ENCODE measurements around the gene WWTR1.

The WWTR1 gene

DNA sequence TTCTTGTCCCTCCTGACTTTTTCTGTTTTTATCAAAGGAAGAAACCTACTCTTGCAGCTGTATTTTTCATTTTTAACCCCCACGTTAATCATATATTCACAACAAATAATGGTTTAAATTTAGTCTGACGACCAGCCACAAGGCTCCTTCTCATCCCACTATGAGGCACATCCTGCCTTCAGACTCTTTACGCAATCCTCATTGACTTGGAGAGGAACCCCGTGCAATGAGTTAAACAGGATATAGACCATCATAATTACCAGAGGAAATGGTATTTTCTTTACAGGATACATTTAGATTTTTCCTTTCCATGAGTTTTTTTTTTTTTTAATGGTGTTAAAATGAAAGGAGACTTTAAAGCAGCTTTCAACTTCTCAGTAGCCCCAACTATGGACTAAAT is 68.5 kb downstream of the WWTR1 start:
- peak in 1 of 2 donors; percentile 29 for DNase-seq

DNA sequence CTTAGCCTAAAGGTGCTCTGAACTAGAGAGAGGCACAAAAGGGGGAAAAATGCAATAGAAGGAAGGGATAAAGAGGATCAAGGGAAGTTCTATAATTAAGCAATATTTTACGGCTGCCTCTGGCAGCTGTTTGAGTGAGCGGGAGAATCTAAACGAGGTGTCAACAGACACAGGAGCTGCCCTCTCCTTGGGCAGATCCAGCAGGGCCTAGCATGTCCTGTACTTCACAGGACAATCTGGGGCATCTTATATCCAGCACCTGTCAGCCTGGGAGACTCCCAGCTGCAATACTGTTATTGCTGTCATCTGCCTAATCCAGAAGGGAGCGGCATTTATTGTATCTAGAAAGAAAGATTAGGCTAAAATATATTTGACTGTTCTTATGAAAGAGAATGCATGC is 68.9 kb downstream of the WWTR1 start:
- no peak for DNase-seq

DNA sequence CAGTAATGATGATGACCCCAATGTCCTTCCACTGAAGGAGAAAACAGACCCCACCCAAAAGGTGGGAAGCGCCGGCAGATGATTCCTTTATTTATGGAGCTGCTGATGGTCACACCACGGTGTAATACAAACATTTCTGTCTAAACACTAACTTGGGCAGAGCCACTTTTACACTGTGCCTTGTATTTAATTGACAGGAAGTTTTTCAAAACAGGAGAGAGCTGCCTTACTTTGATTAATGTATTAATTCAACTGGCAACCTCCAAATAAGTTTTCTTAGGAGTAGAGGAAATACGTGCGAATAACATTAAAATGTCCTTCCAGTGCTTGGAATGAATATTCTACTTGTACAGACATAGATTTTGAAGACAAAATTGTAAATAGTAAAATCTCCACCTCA is 70.4 kb downstream of the WWTR1 start:
- DNase-seq = no peak

DNA sequence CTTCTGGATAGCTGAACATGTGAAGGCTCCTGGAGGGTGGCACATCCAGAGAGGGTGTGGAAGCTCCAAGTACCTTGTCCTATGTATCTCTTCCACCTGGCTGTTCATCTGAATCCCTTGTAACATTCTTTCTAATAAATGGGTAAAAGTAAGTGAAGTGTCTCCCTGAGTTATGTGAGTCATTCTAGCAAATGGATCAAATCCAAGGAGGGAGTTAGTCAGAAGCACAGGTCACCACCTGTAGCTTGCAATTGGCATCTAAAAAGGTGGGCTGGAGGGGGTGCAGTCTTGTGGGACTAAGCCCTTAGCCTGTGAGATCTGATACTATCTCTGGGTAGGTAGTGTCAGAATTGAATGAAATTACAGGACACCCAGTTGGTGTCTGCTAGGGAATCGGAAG is 71.0 kb downstream of the WWTR1 start:
- no peak for DNase-seq

DNA sequence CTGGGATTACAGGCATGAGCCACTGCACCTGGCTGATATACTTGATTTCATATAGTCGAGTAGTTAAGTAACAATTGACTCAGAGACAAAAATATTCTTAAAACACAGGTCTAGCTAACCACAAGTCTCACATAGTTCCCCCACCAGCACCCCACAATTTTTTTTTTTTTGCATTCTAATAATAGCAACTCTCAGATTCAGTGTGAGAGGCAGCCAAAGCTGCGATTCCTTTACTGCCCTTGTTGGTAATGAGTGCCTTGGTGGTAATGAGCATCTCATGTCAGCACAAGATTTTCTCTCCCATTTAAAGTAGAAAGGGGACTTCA is 72.5 kb downstream of the WWTR1 start:
- peak in 1 of 2 donors; percentile 45 for DNase-seq

DNA sequence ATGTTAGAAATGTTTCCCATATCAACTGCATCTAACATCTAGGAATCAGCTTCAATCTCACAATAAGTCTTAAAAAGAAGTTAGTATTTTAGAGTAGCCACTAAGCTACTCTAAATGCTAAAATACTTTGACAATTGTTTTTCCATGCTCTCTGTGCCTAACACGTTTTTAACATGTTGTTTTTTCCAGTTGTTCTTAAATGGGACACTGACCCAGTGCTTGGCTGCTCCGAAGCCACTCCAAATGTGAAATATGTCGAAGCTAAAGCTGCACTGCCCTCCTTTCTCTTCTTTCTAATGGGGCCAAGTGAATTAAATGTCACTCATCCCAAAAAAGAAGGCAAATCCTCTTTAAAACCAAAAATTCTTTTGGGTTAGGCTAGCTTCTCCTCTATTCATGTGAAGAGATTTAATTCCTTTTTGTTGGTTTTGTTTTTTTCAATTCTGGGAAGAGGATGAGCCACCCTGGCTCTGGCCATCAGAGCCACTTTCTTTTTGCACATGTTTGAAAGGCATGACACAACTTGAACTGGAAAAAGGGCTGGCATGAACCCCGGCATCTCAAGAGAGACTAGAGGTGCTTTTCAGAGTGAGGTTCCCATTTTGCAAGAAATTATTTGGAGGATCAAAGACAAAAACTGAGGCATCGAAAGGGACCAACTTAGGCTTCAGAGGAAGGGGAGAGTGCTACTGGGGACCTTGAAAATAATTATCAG is 73.7 kb downstream of the WWTR1 start:
- DNase-seq = no peak

DNA sequence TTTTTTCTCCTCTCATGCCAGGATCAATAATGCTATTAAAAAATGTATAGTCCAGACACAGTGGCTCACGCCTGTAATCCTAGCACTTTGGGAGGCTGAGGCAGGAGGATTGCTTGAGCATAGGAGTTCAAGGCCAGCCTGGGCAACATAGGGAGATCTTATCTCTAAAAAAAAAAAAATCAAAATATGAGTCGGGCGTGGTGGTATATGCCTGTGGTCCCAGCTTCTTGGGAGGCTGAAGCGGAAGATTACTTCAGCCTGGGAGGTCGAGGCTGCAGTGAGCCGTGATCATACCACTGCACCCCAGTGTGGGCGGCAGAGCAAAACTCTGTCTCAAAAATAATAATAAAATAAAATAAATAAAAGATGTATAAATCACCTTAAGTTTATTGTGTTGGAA is 75.4 kb downstream of the WWTR1 start:
- no peak for DNase-seq

DNA sequence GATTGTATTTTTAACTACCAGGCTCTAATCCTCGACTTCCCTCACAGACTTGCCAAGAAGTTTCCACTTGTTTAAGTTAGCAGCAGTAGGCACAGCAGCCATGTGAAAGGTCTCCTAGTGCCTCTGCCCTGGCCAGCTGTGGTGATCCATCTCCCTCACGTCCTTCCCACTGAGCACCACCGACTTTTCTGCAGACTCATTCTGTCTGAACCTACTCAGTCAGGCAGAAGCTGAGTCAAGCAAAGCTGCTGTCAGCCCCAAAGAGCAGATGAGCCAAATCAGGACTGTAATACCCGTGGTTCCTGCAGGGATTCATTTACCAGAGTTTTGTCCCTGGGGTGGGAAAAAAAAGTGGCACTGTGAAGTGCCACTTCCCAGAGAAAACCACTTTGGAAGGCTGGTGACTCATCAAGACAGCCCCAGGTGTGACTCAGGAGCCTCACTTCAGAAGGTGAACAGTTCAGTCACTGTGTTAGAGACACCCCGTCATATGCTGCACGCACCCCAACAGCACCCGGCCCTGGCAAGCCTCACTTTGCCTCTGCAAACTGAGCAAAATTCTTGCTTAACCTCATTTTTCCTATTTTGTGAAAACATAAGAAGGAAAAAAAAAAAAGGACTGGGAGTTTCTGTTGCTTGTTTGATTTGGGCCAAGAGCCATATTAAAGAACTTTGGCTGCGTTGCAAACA is 76.0 kb downstream of the WWTR1 start:
- DNase-seq = peak in 1 of 2 donors; percentile 36

DNA sequence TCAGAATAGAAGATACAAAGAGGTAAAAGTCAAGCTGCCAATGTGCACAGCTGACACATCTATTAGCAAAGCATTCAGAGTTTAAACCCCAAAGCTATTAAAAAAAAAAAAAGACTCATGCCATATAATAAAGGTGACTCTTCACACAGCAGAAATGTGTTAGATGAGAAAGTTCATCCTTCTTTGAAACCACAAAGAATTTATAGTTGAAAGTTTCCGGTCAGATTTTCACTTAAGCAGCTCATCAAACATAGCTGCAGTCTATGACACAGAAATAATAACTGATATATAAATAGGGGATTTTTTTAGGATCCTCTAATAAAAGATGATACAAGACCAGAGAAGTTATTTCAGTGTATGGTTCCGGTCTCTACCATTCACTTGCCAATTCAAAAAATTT is 76.6 kb downstream of the WWTR1 start:
- no peak for DNase-seq

DNA sequence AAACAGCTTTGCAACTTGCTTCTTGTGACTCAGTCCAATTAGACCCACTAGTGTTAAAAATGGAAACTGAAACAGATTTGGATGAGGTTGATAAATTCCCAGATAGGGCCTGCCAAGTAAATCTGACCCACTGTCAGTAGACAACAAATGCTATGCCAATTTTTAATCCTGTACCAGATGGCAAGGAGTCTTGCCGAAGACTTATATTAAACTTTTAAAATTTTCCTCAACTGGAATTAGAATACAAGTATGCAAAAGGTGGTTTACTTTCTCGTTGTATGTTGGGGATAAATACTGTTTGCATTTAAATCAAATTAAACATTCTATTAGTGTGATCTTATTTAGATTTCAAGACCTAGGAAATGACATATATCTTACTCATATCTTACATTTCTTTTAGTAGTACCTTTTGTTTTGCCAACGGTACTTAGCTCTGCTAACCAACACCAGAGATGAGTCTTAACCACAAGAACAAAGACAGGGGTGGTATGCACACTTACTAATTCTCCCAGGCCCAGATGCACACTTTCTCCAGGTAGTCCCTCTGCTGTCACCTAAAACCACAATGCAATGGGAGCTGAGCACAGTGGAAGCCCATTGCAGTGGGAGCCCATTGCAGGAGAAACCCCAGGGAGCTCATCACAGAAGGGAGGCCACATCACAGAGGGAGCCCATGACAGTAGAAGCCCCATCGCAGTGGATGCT is 77.8 kb downstream of the WWTR1 start:
- DNase-seq = no peak

DNA sequence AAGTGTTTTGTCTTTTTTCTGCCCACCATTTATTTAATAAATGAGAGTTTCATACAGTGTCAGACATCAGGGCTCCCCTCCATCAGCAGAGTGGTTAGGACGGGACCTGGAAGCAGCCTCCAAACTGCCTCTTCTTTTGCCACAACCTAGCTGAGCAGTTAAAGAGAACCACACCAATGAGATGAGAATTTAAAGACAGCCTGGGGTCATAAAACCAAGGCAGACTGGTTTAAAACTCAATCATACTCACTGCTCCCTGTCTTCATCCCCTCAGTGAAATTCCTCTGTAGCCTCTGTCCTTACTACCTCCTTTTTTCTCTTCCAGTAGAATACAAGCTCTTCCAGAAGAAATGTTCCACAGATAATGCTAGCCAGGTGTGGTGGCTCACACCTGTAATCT is 78.7 kb downstream of the WWTR1 start:
- no peak for DNase-seq

DNA sequence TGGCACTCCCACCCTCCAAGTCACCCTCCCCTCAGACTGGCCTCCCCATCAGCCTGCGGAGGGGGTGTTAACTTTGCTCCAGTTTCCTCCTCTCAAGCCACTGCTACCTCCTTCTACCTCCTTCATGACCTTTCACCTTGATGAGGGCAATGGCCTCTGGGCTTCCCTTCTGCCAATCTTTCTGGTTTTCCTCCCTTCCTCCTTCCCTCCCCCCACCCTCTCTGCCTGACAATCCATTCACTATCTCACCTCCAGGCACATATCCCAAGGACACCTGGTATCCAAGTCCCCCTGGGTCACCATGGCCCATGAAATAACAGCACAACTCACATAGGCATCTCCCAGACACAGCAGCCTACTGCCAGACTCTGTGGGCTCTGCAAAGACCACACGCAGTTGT is 80.0 kb downstream of the WWTR1 start:
- DNase-seq = no peak

DNA sequence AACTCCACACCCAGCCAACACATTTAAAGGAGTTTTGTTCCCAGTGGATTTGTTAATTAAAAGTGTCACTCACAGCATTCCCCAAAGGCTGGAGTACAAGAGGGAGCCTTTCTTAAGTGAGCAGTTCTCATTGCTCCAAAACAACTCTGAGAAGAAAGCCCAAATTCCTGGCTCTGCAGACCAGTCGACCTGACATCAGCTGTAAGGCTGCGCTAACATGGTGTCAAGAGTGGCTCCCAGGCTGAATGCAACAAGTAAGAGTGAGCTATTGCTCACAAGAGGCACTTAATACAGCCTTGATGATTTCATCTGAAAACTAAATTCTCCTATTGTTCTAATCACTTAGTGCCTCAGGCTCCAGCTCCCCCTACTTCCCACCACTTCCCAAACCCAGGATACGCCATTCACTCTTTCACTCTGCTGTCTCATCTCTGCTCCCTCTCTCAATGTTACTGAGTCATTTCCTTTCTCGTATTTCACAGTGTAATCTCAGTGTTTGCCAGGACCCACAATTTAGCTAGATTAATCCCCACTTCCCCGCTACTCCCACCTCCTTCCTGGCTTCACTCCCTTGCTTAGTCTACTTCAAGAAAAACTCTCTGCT is 81.8 kb downstream of the WWTR1 start:
- DNase-seq = peak in 1 of 2 donors; percentile 62

DNA sequence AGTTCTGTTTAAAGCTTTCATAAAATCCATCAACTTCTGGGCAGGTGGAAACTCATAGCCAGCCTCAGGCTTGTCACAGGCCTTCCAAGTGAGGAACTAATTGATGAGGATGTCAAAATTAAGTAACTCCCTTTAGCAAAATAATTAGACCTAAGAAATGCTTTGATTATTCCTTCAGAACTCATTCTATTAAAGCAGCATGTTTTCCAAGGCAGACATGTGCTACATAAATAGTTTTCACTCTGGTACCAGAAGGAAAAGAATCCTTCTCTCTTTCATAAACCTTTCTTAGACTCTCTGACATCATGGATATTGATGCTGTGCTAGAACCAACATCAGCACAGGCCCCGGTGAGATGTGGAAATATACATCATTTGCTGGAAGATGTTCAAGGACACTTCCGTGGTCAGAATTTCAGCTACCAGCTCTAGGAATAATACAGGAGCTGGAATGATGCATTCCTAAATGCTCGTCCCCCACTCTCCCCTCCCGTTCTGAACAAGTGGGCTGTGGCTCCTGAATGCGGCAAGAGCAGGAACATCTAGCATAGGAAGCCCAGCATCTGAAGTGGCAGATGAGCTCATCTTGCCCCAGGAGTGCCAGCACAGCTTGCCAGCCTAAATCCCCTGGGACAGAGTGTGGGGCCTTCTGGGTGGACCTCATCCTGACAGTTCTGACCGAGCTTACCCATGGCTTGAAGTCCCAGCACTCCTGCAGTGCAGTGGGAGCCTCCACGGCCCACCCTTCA is 82.4 kb downstream of the WWTR1 start:
- no peak for DNase-seq

DNA sequence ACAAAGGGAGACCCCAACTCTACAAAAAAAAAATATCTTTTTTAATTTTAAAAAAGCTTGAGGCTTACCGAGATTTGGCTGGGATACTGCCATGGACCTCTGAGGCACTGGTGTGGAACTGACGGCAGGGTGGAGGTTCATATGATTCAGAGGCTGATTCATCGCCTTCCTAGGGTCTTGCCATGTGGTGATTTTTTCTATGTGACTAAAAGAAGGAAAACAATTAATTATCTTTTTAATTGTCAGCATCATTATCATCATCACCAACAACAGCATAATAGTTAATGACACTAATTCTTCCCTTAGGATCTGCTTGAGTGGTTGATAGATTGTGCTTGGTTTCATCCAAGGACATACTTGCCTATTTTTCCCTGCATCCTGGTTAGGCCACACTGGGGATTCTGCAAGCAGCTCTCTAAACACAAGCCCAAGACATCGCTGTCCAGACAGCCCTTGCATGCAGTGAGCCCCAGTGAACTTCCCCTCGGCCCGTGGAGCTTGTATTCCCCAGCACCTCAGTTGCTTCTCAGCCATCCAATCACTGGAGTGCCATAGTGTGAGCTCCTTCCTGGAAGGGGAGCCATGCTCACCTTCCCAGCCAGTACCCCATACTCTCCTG is 84.9 kb downstream of the WWTR1 start:
- DNase-seq = no peak

DNA sequence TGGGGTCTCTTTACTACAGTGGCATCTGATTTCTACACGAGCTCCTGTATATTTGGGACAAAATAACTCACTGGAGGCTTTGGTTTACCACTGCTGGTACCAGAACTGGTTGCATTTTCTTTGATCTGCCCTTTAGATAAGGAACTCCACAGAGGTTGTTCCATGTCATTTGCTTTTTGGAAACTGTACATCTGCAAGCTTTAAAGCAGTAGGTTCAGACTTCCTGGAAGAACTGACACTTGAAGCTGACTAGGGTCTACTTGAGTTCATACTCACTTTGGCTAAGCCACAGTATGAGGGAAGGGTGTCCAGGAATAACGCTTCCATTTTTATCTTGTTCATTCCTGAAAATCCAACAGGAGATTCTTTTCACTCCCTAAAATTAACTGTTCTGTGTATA is 86.4 kb downstream of the WWTR1 start:
- no peak for DNase-seq

DNA sequence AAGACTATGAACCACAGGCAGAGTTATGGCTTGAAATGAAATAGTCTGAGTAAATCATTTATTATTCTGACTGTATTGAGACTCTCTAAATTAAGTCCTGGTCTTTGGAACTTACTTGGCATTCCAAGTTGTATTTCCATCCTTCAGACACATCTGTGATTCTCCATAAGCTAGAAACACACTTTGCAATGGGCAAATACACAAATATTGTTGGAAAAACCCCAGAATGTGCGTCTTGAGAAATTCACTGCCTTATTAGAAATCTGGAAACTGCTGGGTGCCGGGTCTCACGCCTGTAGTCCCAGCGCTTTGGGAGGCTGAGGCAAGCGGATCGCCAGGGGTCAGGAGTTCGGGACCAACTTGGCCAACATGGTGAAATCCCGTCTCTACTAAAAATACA is 87.8 kb downstream of the WWTR1 start:
- no peak for DNase-seq

DNA sequence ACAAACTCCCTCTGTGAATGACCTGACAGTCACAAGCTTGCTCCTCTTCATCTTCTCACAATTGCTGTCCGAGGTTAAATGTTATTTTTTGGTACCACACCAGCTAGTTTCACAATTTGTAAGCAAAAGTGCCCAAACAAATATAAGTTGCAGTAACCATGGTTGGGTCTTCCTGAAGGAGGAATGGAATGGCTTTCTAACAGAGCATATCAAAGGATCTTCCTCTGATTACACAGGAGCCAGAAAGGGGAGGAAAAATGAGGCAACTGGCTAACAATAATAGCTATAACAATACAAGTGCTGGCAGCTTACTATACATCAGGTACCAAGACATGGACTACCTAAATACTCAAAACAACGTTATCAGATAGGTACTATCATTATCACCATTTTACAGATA is 90.4 kb downstream of the WWTR1 start:
- no peak for DNase-seq

DNA sequence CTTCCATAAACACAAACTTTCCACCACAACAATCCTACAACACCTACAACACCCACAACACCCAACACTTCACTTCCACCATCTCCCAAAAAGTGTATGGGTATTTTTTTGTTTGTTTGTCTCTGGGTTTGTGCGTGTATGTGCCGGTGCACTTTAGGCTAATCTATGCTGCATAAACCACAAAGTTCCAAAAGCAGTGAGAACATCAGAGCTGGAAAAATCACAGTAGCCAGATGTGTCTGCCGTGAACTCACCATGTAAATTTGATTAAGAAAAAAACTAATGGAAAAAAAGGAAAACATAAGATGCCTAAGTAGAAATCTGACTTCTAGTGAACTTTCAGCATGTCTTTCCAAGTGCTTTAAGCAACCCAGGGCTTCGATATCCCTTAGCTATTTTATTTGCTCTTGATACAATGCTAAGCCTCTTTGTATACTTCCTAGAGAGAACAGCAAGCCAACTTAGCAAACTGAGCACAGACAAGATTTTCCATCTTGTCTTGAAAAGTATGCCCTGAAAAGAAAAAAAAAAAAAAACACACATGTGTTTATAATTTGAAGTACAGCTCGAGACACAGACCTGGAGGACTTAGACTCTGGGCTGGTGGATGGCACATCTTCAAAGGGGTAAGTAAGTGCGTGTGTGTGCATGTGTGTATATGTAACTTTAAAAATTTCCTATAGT is 91.4 kb downstream of the WWTR1 start:
- no peak for DNase-seq

DNA sequence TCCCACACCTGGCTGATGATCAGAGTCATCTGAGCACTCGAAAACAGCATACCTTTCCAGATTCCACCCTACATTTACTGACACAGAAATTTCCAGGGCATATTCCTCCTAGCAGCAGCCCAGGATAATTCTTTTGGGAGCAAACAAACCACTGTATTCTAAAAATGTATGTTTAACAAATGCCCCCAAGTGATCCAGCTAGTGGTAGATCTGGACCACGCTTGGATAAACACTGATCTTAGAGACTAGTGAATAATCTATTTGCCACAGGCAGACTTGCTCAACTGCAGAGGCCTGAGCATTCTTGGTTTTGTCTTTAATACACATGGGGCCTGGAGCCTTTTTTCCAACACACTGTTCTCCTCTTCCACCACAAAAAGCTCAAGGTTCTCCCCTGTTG is 93.7 kb downstream of the WWTR1 start:
- no peak for DNase-seq

DNA sequence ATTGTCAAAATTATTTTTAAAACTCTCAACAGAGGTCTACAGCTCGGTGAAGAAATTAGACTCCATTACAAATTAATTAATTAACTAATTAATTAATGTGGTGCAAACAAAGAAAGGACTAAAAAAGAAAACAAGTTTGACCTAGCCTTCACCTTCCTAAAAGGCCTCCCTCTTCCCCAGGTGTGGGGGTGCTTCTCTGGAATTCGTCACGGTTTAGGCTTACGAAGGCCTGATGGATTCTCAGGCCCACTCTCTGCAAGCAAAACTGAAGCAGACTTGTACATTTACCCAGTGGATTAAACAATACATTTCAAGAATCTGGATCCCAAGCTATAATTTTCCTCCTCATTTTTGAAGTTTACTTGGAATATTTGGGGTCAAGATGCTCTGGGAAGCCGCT is 94.7 kb downstream of the WWTR1 start:
- DNase-seq = no peak

DNA sequence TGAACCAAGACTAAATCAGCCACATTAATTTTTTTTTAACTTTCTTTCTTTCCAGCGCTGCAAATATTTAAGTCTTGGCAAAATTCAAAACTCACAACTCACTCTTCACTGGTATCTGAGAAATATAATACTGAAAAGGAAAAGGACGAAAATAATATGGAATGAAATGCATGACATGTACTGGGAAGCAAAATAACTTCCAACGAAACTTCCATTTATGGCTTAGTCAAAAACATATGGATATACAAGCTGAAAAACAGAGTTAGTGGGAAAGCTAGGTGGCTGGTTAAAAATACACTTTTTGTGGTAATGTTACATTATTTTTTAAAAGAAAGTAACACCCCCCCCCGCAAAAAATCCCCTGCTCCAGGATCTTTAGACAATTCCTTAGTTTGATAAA is 97.2 kb downstream of the WWTR1 start:
- DNase-seq = no peak
